ENCODE data around the gene NCOA7.

The NCOA7 gene

DNA sequence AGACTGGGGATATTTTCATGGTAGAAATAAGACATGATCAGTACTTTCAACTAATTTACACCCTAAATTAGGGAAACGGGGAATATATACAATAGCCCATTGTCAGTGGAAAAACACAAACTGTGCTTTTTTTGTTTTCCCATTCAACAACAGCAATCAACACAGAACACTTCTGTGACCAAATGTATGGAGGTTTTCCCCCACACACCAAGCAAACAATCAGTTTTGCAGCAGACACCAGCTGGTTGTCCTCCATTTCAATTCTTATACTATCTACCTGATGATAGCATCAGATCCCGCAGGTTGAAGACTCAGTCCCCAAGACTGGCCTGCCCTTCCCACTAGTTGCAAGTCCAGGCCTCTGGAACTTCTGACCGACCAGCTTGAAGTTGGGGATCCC, 170.4 kb downstream of the NCOA7 start:
- no peak for TF ChIP-seq ZFP30 (CRISPR knock-in tag; IDR thresholded peaks at IDR 0.05)
- no peak for TF ChIP-seq BACH2 (CRISPR knock-in tag; IDR thresholded peaks at IDR 0.05; ENCODE audit: borderline replicate concordance)
- TF ChIP-seq, protein P1, sequence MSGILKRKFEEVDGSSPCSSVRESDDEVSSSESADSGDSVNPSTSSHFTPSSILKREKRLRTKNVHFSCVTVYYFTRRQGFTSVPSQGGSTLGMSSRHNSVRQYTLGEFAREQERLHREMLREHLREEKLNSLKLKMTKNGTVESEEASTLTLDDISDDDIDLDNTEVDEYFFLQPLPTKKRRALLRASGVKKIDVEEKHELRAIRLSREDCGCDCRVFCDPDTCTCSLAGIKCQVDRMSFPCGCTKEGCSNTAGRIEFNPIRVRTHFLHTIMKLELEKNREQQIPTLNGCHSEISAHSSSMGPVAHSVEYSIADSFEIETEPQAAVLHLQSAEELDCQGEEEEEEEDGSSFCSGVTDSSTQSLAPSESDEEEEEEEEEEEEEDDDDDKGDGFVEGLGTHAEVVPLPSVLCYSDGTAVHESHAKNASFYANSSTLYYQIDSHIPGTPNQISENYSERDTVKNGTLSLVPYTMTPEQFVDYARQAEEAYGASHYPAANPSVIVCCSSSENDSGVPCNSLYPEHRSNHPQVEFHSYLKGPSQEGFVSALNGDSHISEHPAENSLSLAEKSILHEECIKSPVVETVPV (CRISPR knock-in tag; IDR thresholded peaks at IDR 0.05), result no peak
- TF ChIP-seq ISL1 (CRISPR knock-in tag; IDR thresholded peaks at IDR 0.05), result no peak
- no peak for TF ChIP-seq ZNF565 (CRISPR knock-in tag; conservative IDR thresholded peaks at IDR 0.05; ENCODE audit: low read depth)
- TF ChIP-seq, protein P2, sequence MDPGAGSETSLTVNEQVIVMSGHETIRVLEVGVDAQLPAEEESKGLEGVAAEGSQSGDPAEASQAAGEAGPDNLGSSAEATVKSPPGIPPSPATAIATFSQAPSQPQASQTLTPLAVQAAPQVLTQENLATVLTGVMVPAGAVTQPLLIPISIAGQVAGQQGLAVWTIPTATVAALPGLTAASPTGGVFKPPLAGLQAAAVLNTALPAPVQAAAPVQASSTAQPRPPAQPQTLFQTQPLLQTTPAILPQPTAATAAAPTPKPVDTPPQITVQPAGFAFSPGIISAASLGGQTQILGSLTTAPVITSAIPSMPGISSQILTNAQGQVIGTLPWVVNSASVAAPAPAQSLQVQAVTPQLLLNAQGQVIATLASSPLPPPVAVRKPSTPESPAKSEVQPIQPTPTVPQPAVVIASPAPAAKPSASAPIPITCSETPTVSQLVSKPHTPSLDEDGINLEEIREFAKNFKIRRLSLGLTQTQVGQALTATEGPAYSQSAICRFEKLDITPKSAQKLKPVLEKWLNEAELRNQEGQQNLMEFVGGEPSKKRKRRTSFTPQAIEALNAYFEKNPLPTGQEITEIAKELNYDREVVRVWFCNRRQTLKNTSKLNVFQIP (CRISPR knock-in tag; IDR thresholded peaks at IDR 0.05; ENCODE audit: borderline replicate concordance, low read depth), result no peak
- no peak for TF ChIP-seq RARB (CRISPR knock-in tag; IDR thresholded peaks at IDR 0.05)
- no peak for TF ChIP-seq ZC3H10 (CRISPR knock-in tag; IDR thresholded peaks at IDR 0.05)
- no peak for TF ChIP-seq ESRRG (CRISPR knock-in tag; IDR thresholded peaks at IDR 0.05)

DNA sequence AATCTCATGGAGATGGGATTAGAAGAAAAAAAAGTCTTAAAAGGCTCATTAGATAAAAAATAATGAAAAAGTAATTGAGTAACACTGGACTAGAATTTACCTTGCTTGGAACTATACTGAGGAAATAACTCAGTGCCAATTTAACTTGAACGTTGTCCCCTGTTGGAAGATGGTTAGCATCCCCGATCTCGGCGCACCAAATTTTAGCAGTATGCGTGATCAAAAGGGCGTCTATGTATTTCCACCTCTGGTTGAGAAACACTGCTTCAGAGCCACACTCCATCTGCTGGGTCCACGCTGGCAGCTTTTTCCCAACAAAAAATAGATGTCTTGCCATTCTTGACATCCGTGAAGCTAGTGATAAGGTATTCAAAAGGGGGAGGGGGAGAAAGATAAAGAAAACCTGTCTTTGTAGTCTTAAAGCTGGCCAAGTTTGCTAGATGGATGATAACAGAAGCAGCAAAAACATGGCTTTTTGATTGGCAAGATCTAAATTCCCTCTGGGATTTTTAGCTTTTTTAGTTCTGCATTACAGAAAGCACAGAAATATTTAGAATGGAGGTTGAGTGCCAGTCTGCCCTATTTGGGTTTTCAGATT, 172.2 kb downstream of the NCOA7 start:
- no peak for ATAC-seq
- TF ChIP-seq, protein P3, sequence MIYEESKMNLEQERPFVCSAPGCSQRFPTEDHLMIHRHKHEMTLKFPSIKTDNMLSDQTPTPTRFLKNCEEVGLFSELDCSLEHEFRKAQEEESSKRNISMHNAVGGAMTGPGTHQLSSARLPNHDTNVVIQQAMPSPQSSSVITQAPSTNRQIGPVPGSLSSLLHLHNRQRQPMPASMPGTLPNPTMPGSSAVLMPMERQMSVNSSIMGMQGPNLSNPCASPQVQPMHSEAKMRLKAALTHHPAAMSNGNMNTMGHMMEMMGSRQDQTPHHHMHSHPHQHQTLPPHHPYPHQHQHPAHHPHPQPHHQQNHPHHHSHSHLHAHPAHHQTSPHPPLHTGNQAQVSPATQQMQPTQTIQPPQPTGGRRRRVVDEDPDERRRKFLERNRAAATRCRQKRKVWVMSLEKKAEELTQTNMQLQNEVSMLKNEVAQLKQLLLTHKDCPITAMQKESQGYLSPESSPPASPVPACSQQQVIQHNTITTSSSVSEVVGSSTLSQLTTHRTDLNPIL (CRISPR knock-in tag; IDR thresholded peaks at IDR 0.05; ENCODE audit: low read depth), result no peak
- TF ChIP-seq ZNF70 (CRISPR knock-in tag; IDR thresholded peaks at IDR 0.05), result no peak
- no peak for TF ChIP-seq ZFP3 (CRISPR knock-in tag; IDR thresholded peaks at IDR 0.05)
- TF ChIP-seq OSR1 (CRISPR knock-in tag; IDR thresholded peaks at IDR 0.05), result no peak
- TF ChIP-seq ZNF565 (CRISPR knock-in tag; conservative IDR thresholded peaks at IDR 0.05; ENCODE audit: low read depth), result no peak
- TF ChIP-seq ARNTL (CRISPR knock-in tag; IDR thresholded peaks at IDR 0.05; ENCODE audit: borderline replicate concordance, low read depth), result no peak
- TF ChIP-seq CSDC2 (CRISPR knock-in tag; IDR thresholded peaks at IDR 0.05), result no peak
- no peak for TF ChIP-seq SNAI2 (CRISPR knock-in tag; IDR thresholded peaks at IDR 0.05)

More for the DNA sequence above, 170.4 kb downstream of the NCOA7 start:
- ATAC-seq, result no peak

DNA sequence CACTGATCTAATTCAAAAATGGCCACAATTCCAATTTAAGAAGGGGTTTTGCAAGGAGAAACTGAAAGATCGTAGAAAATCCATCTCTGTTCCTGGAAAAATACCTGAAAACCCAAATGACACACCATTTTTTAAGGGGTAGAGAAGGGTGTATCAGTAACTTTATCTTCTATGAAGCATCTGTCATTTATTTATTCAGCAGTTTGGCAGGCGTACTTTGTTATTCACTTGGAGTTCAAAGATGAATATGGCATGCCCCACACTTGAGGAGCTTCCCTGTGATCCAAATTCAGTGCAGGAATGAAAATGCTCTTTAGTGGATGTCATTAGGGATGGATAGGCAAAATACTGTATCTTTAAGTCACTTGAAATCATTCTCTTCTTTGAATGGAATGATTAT, 173.1 kb downstream of the NCOA7 start:
- ATAC-seq, result no peak

More for the DNA sequence above, 173.1 kb downstream of the NCOA7 start:
- TF ChIP-seq ZNF70 (CRISPR knock-in tag; IDR thresholded peaks at IDR 0.05), result no peak
- TF ChIP-seq, protein P4, sequence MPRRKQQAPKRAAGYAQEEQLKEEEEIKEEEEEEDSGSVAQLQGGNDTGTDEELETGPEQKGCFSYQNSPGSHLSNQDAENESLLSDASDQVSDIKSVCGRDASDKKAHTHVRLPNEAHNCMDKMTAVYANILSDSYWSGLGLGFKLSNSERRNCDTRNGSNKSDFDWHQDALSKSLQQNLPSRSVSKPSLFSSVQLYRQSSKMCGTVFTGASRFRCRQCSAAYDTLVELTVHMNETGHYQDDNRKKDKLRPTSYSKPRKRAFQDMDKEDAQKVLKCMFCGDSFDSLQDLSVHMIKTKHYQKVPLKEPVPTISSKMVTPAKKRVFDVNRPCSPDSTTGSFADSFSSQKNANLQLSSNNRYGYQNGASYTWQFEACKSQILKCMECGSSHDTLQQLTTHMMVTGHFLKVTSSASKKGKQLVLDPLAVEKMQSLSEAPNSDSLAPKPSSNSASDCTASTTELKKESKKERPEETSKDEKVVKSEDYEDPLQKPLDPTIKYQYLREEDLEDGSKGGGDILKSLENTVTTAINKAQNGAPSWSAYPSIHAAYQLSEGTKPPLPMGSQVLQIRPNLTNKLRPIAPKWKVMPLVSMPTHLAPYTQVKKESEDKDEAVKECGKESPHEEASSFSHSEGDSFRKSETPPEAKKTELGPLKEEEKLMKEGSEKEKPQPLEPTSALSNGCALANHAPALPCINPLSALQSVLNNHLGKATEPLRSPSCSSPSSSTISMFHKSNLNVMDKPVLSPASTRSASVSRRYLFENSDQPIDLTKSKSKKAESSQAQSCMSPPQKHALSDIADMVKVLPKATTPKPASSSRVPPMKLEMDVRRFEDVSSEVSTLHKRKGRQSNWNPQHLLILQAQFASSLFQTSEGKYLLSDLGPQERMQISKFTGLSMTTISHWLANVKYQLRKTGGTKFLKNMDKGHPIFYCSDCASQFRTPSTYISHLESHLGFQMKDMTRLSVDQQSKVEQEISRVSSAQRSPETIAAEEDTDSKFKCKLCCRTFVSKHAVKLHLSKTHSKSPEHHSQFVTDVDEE (CRISPR knock-in tag; IDR thresholded peaks at IDR 0.05), result no peak
- TF ChIP-seq ARNTL (CRISPR knock-in tag; IDR thresholded peaks at IDR 0.05; ENCODE audit: borderline replicate concordance, low read depth), result no peak
- no peak for TF ChIP-seq ZNF565 (CRISPR knock-in tag; conservative IDR thresholded peaks at IDR 0.05; ENCODE audit: low read depth)
- TF ChIP-seq, protein P2 (CRISPR knock-in tag; IDR thresholded peaks at IDR 0.05; ENCODE audit: borderline replicate concordance, low read depth), result no peak
- no peak for TF ChIP-seq RARB (CRISPR knock-in tag; IDR thresholded peaks at IDR 0.05)
- TF ChIP-seq TOX (CRISPR knock-in tag; IDR thresholded peaks at IDR 0.05; ENCODE audit: borderline replicate concordance), result no peak
- no peak for TF ChIP-seq CSDC2 (CRISPR knock-in tag; IDR thresholded peaks at IDR 0.05)
- no peak for TF ChIP-seq SNAI2 (CRISPR knock-in tag; IDR thresholded peaks at IDR 0.05)
- TF ChIP-seq, protein P3 (CRISPR knock-in tag; IDR thresholded peaks at IDR 0.05; ENCODE audit: low read depth), result no peak
- no peak for TF ChIP-seq ESRRG (CRISPR knock-in tag; IDR thresholded peaks at IDR 0.05)
- no peak for TF ChIP-seq ZFP3 (CRISPR knock-in tag; IDR thresholded peaks at IDR 0.05)
- TF ChIP-seq, protein P1 (CRISPR knock-in tag; IDR thresholded peaks at IDR 0.05), result no peak
- TF ChIP-seq, protein P5, sequence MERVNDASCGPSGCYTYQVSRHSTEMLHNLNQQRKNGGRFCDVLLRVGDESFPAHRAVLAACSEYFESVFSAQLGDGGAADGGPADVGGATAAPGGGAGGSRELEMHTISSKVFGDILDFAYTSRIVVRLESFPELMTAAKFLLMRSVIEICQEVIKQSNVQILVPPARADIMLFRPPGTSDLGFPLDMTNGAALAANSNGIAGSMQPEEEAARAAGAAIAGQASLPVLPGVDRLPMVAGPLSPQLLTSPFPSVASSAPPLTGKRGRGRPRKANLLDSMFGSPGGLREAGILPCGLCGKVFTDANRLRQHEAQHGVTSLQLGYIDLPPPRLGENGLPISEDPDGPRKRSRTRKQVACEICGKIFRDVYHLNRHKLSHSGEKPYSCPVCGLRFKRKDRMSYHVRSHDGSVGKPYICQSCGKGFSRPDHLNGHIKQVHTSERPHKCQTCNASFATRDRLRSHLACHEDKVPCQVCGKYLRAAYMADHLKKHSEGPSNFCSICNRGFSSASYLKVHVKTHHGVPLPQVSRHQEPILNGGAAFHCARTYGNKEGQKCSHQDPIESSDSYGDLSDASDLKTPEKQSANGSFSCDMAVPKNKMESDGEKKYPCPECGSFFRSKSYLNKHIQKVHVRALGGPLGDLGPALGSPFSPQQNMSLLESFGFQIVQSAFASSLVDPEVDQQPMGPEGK (CRISPR knock-in tag; IDR thresholded peaks at IDR 0.05; ENCODE audit: borderline replicate concordance), result no peak
- TF ChIP-seq TCF4 (CRISPR knock-in tag; IDR thresholded peaks at IDR 0.05; ENCODE audit: borderline replicate concordance), result no peak
